H1 (cell line): Measurements from ENCODE around the gene USP7. TPM values are rescaled to one million over a fixed set of nuclear protein-coding genes. Genes with fewer than 3 reads are reported as not detected.

Experiments used
- HDAC2 ChIP-seq, 2 experiments: fragments of 300-600 bp in 1 of 2; sonication (generic) in 1 of 2; IDR thresholded peaks; 2 replicates each; pipeline ENCODE4 v1.6.1; 2011 to 2012; ENCODE audit warnings: low read depth in 2 of 2, low read length in 2 of 2, mild to moderate bottlenecking in 2 of 2, moderate library complexity in 2 of 2, borderline replicate concordance in 1 of 2, inconsistent platforms in 1 of 2
- POLR2A ChIP-seq, 2 experiments: IDR thresholded peaks; 1 replicate in 1 of 2; 2 replicates in 1 of 2; pipeline ENCODE4 v1.6.1; 2011; ENCODE audit warnings: low read depth in 2 of 2, low read length in 2 of 2, mild to moderate bottlenecking in 2 of 2; ENCODE audit errors: control extremely low read depth in 1 of 2
- SUZ12 ChIP-seq: fragments of 200-600 bp; sonication (generic); IDR thresholded peaks from 2 replicates; pipeline ENCODE4 v1.6.1; 2012; ENCODE audit warnings: mild to moderate bottlenecking, inconsistent platforms, low read length, moderate library complexity, mixed read lengths
- polyA plus RNA-seq, 7 experiments: library from polyadenylated mRNA; depleted of rRNA in 3 of 7; stranded (reverse) in 5 of 7; unstranded in 2 of 7; fragments of >200 nt in 5 of 7; fragments of 200-250 nt in 2 of 7; gene quantifications; 1 replicate in 5 of 7; 2 replicates in 1 of 7; 4 replicates in 1 of 7; pipeline versions ENCODE4 v1.2.1 to v1.2.3, GENCODE V29; 2011 to 2013; ENCODE audit warnings: missing spikeins in 2 of 7, mixed read lengths in 2 of 7
- total RNA-seq: library from RNA; stranded (reverse); fragmentation: NEBNext Ultra II Directional; extraction: Animal tissue kit (Norgen Biotek cat#: 25700); gene quantifications from 2 replicates; pipeline ENCODE4 v1.2.1, GENCODE V29; 2021
- TF ChIP-seq, protein P1 (sequence below): IDR thresholded peaks from 2 replicates; pipeline ENCODE4 v1.6.1; 2011; ENCODE audit warnings: low read depth, mild to moderate bottlenecking, low read length; ENCODE audit not compliant: insufficient read depth
- TF ChIP-seq, protein P2 (sequence below): IDR thresholded peaks from 2 replicates; pipeline ENCODE4 v1.6.1; 2011; ENCODE audit warnings: low read length, improper control_type of control experiment

The USP7 gene
- total and polyA plus RNA-seq, 2 of the 8 experiments (the other 6 are each of a cell fraction or from before 2014, with no cell fraction given), result 21.3 to 211 TPM

DNA sequence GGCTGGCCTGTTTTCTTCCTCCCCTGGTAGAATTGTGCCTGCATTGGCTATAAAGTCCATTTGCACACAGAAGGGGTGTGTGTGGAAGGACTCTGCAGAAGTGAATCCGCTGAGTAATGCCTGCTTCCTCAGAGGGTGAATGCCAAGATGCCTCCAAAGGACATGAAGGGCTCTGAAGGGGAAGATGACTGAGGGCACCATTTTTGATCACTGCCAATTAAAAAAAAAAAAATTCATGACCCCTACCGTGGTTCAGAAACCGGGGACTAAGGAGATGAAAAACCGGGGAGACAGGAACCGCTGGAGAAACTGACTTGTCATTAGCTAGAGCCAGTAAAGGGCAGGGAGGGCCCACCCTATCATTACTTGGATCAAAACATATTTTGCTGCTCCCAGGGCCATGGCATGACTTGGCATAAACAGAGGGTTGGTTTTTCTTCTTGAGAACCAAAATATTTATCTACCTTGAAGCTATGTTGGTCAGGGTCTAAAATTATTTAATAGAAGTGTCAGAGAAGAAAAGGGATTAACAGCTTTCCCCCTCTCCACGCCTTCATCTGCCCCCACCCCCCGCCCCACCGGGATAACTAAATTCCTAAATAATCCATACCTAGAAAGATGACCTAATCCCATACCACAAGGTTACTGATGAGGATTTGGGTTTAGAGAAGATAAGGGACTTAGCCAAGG is 3.6 kb upstream of the USP7 start (continued):
- TF ChIP-seq HDAC2 (IDR thresholded peaks at IDR 0.05; ENCODE audit: borderline replicate concordance in 1 of 2, low read depth in 2 of 2, low read length in 2 of 2), result no peak
- TF ChIP-seq POLR2A (IDR thresholded peaks at IDR 0.05; ENCODE audit: control extremely low read depth in 1 of 2, low read depth in 2 of 2, low read length in 2 of 2), result no peak
- TF ChIP-seq, protein P1, sequence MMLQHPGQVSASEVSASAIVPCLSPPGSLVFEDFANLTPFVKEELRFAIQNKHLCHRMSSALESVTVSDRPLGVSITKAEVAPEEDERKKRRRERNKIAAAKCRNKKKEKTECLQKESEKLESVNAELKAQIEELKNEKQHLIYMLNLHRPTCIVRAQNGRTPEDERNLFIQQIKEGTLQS, result no peak
- TF ChIP-seq, protein P2, sequence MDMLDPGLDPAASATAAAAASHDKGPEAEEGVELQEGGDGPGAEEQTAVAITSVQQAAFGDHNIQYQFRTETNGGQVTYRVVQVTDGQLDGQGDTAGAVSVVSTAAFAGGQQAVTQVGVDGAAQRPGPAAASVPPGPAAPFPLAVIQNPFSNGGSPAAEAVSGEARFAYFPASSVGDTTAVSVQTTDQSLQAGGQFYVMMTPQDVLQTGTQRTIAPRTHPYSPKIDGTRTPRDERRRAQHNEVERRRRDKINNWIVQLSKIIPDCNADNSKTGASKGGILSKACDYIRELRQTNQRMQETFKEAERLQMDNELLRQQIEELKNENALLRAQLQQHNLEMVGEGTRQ, result no peak
- no peak for TF ChIP-seq SUZ12
